Bone marrow (tissue), 2 donors: Measurements from ENCODE around the gene ADAMTS7.
A peak's percentile ranks its signal among the peaks of the same experiment; 100 is the strongest.
"Not testable (repeated sequence)": the region's sequence is repeated elsewhere in the genome, so short reads cannot be mapped to it uniquely, and the experiment has no call there.

Experiments
- DNase-seq, 2 donors: peaks; one replicate each; lab custom pipeline; 2025; lab: John Stamatoyannopoulos, UW

The ADAMTS7 gene

GRCh38 chr15:78726870-78727551, 84.3 kb downstream of the ADAMTS7 start:
- no peak for DNase-seq

GRCh38 chr15:78719819-78720450, 91.3 kb downstream of the ADAMTS7 start:
- DNase-seq = not testable (repeated sequence)

GRCh38 chr15:78718837-78719236, 92.4 kb downstream of the ADAMTS7 start:
- no peak for DNase-seq

GRCh38 chr15:78717956-78718656, 93.2 kb downstream of the ADAMTS7 start:
- no peak for DNase-seq

GRCh38 chr15:78716651-78717050, 94.6 kb downstream of the ADAMTS7 start:
- DNase-seq = no peak

- DNase-seq = no peak
Measured at GRCh38 chr15:78715930-78716329, 95.3 kb downstream of the ADAMTS7 start.

- DNase-seq = no peak
Measured at GRCh38 chr15:78715434-78715833, 95.8 kb downstream of the ADAMTS7 start.

- DNase-seq = no peak
Measured at GRCh38 chr15:78714890-78715289, 96.4 kb downstream of the ADAMTS7 start.

GRCh38 chr15:78712797-78713515, 98.3 kb downstream of the ADAMTS7 start:
- no peak for DNase-seq

GRCh38 chr15:78711638-78712037, 99.6 kb downstream of the ADAMTS7 start:
- DNase-seq = no peak

GRCh38 chr15:78709263-78709882, 101.9 kb downstream of the ADAMTS7 start:
- peak; percentile 13 to 25 for DNase-seq
